GM12891 (cell line): Measurements from ENCODE around the gene GLIS1.

ENCODE experiments used
- POLR2A ChIP-seq: IDR thresholded peaks from 2 replicates; pipeline ENCODE4 v1.6.1; 2011; ENCODE audit warnings: low read depth, low read length, control low read depth
- SPI1 ChIP-seq: IDR thresholded peaks from 2 replicates; pipeline ENCODE4 v1.6.1; 2011; ENCODE audit warnings: low read depth, low read length, control low read depth
- TAF1 ChIP-seq: IDR thresholded peaks from 2 replicates; pipeline ENCODE4 v1.6.1; 2011; ENCODE audit warnings: low read depth, low read length, control low read depth

GRCh38 chr1:53697721-53698383 lies 41.1 kb downstream of the GLIS1 start:
- no peak for TF ChIP-seq POLR2A
- TF ChIP-seq TAF1, result no peak
- TF ChIP-seq SPI1, result no peak
